Right cardiac atrium (tissue), 5 donors: ENCODE measurements around the gene GNRHR. TPM values are rescaled to one million over a fixed set of nuclear protein-coding genes. Genes with fewer than 3 reads are reported as not detected.
"Not testable (repeated sequence)": the region's sequence is repeated elsewhere in the genome, so short reads cannot be mapped to it uniquely, and the experiment has no call there.

Experiments used
- ATAC-seq, 2 donors: fragments of 200-7000 bp; cut with Tn5 transposase; one replicate each; pipeline versions ENCODE4 v1.8.0 to v1.9.1; 2020; ENCODE audit warnings: moderate library complexity in 2 of 2, mild to moderate bottlenecking in 1 of 2
- DNase-seq, 3 donors: peaks; one replicate each; pipeline ENCODE4 v3.0.0-alpha.2; 2020
- H3K27ac ChIP-seq: one replicate; pipeline ENCODE4 v1.5.1; 2013; ENCODE audit warnings: mild to moderate bottlenecking, low read length, control low read depth, moderate library complexity
- H3K27me3 ChIP-seq: one replicate; pipeline ENCODE4 v1.6.1; 2013; ENCODE audit not compliant: control insufficient read depth, insufficient read depth
- H3K4me1 ChIP-seq: one replicate; pipeline ENCODE4 v1.6.1; 2013; ENCODE audit warnings: low read length; ENCODE audit not compliant: control insufficient read depth, insufficient read depth
- H3K4me3 ChIP-seq: one replicate; pipeline ENCODE4 v1.5.1; 2013; ENCODE audit warnings: low read length, control low read depth
- H3K9me3 ChIP-seq: one replicate; pipeline ENCODE4 v1.6.1; 2013; ENCODE audit warnings: low read length; ENCODE audit not compliant: control insufficient read depth
- WGBS: extraction: QIAGEN DNeasy Blood & Tissue Kit; methylation state at CpG from one replicate; pipeline ENCODE4 v1.1.7; 2013; 5-methylcytosine and 5-hydroxymethylcytosine counted together
- intact Hi-C, 4 donors: fragments of 100-400 bp; cut with DNase I; formaldehyde crosslinking; loops; one replicate each; pipeline versions ENCODE4 v1.11.0 to v1.14.0; 2022 to 2023
- polyA plus RNA-seq: library from polyadenylated mRNA; stranded (reverse); fragments of 200-250 nt; gene quantifications from one replicate; pipeline ENCODE4 v1.2.3, GENCODE V29; 2013
- total RNA-seq, 4 donors: library from RNA; stranded (reverse); fragmentation: NEBNext Ultra II Directional; extraction: Animal tissue kit (Norgen Biotek cat#: 25700); gene quantifications; one replicate each; pipeline ENCODE4 v1.2.1, GENCODE V29; 2021
- donor health status: healthy with polysubstance abuse.
- donor health status: DM: no; HTN: yes; CAD: no.
- donor health status: DM: no; HTN: no; CAD: no.
- donor health status: DM: no; HTN: yes; CAD: no; lungs with severe emphysema.
- donor health status: DM: yes; HTN: yes; CAD: no.

Gene GNRHR
- total and polyA plus RNA-seq, 5 donors: not detected

GRCh38 chr4:67714248-67714583 lies 40.0 kb downstream of the GNRHR start:
- no peaks in the 10 kb centered on the region for H3K27me3 ChIP-seq
- no peak overlapping the region for H3K27ac ChIP-seq
- ATAC-seq: no peak
- H3K9me3 ChIP-seq: no peaks in the 10 kb centered on the region
- no peak overlapping the region for H3K4me3 ChIP-seq
- WGBS: 88% methylated on average over 1 of the region's 1 CpG
- intact Hi-C loops: no loop called here
- DNase-seq: no peak
- H3K4me1 ChIP-seq: no peaks in the 10 kb centered on the region

GRCh38 chr4:67713529-67714247 lies 40.5 kb downstream of the GNRHR start:
- Histone ChIP-seq H3K4me3 (no peak overlapping the region), H3K27me3 (no peaks in the 10 kb centered on the region), H3K27ac (no peak overlapping the region), H3K4me1 (no peaks in the 10 kb centered on the region), H3K9me3 (no peaks in the 10 kb centered on the region)
- intact Hi-C loops: no loop called here
- DNase-seq (no peak), ATAC-seq (peak; percentile 68 to 86)
- WGBS: 47% methylated on average over 12 of the region's 12 CpGs

- H3K27ac ChIP-seq: no peak overlapping the region
- WGBS: 72% methylated on average over 7 of the region's 7 CpGs
- H3K4me1 ChIP-seq: no peaks in the 10 kb centered on the region
- peak in 1 of 2 donors; percentile 27 for ATAC-seq
- no peaks in the 10 kb centered on the region for H3K27me3 ChIP-seq
- intact Hi-C loops: no loop called here
- H3K4me3 ChIP-seq: no peak overlapping the region
- no peak for DNase-seq
- no peaks in the 10 kb centered on the region for H3K9me3 ChIP-seq
Observed at GRCh38 chr4:67712650-67713528, 41.3 kb downstream of the GNRHR start.

- no peaks in the 10 kb centered on the region for H3K9me3 ChIP-seq
- ATAC-seq: no peak
- H3K27me3 ChIP-seq: no peaks in the 10 kb centered on the region
- WGBS: 92% methylated on average over 3 of the region's 3 CpGs
- no peaks in the 10 kb centered on the region for H3K4me1 ChIP-seq
- no peak overlapping the region for H3K27ac ChIP-seq
- H3K4me3 ChIP-seq: no peak overlapping the region
- intact Hi-C loops: no loop called here
- DNase-seq: no peak
Observed at GRCh38 chr4:67712000-67712625, 42.1 kb downstream of the GNRHR start.

- intact Hi-C loops, ATAC-seq: not testable (repeated sequence)
Observed at GRCh38 chr4:67706682-67707081, 47.5 kb downstream of the GNRHR start.

GRCh38 chr4:67704843-67705242 lies 49.3 kb downstream of the GNRHR start:
- intact Hi-C loops: no loop called here
- Histone ChIP-seq H3K4me3 (no peak overlapping the region), H3K27me3 (no peaks in the 10 kb centered on the region), H3K27ac (no peak overlapping the region), H3K9me3 (no peaks in the 10 kb centered on the region), H3K4me1 (no peaks in the 10 kb centered on the region)
- DNase-seq (no peak), ATAC-seq (no peak)
- WGBS: 96% methylated on average over 2 of the region's 2 CpGs

More at GRCh38 chr4:67706682-67707081, 47.5 kb downstream of the GNRHR start:
- not testable (repeated sequence) for H3K4me3 ChIP-seq, DNase-seq, H3K27ac ChIP-seq, H3K4me1 ChIP-seq, H3K27me3 ChIP-seq, H3K9me3 ChIP-seq
- 95% methylated on average over 3 of the region's 3 CpGs for WGBS

GRCh38 chr4:67702166-67702565 lies 52.0 kb downstream of the GNRHR start:
- ATAC-seq (no peak), DNase-seq (no peak)
- peaks cover 2% of the 10 kb centered on the region for H3K4me1 ChIP-seq
- intact Hi-C loops: no loop called here
- no peaks in the 10 kb centered on the region for H3K9me3 ChIP-seq
- H3K4me3 ChIP-seq: no peak overlapping the region
- 93% methylated on average over 2 of the region's 2 CpGs for WGBS
- H3K27me3 ChIP-seq: no peaks in the 10 kb centered on the region
- no peak overlapping the region for H3K27ac ChIP-seq

GRCh38 chr4:67701517-67701850 lies 52.7 kb downstream of the GNRHR start:
- H3K4me1 ChIP-seq: peaks cover 2% of the 10 kb centered on the region
- intact Hi-C loops: no loop called here
- no peaks in the 10 kb centered on the region for H3K9me3 ChIP-seq
- ATAC-seq (no peak), DNase-seq (no peak)
- peak overlapping the region; percentile 87 for H3K4me3 ChIP-seq
- WGBS: 12% methylated on average over 4 of the region's 4 CpGs
- H3K27ac ChIP-seq: no peak overlapping the region
- H3K27me3 ChIP-seq: no peaks in the 10 kb centered on the region

GRCh38 chr4:67700738-67701516 lies 53.3 kb downstream of the GNRHR start, which contains the start of gene UBA6:
UBA6 (minus strand) TSS chr4:67701155; CDS start chr4:67701119, 36 bp downstream.
- Histone ChIP-seq H3K27ac (peak within 1 kb of the TSS; percentile 60), H3K27me3 (no peaks in the 10 kb centered on the region), H3K9me3 (no peaks in the 10 kb centered on the region), H3K4me1 (peaks cover 2% of the 10 kb centered on the region), H3K4me3 (peak within 1 kb of the TSS; percentile 87)
- peak; percentile 97 to 98 (median 98) for DNase-seq
- WGBS: under 1% methylated on average over 57 of the region's 57 CpGs
- intact Hi-C loops: no loop called here
- peak; percentile 100 for ATAC-seq

GRCh38 chr4:67700116-67700737 lies 54.0 kb downstream of the GNRHR start:
- no peak for DNase-seq
- Histone ChIP-seq H3K9me3 (no peaks in the 10 kb centered on the region), H3K27ac (peak overlapping the region; percentile 60), H3K4me1 (peaks cover 2% of the 10 kb centered on the region), H3K4me3 (peak overlapping the region; percentile 87), H3K27me3 (no peaks in the 10 kb centered on the region)
- peak; percentile 1 to 52 for ATAC-seq
- intact Hi-C loops: no loop called here
- WGBS: 22% methylated on average over 11 of the region's 11 CpGs
